Measurements from ENCODE around the gene RWDD4.

The RWDD4 gene

GRCh38 chr4:183609151-183609550, 49.8 kb downstream of the RWDD4 start:
- TF ChIP-seq CTCF (conservative IDR thresholded peaks at IDR 0.05; ENCODE audit: low read depth, low read length), result no peak
- H3K4me3 ChIP-seq (ENCODE audit: low read depth, low read length), result no peak overlapping the region

GRCh38 chr4:183607894-183608293, 51.1 kb downstream of the RWDD4 start:
- no peak overlapping the region for H3K4me3 ChIP-seq (ENCODE audit: low read depth, low read length)
- no peak for DNase-seq (ENCODE audit: low read depth)
- no peak for TF ChIP-seq CTCF (conservative IDR thresholded peaks at IDR 0.05; ENCODE audit: low read depth, low read length)

More at GRCh38 chr4:183609151-183609550, 49.8 kb downstream of the RWDD4 start:
- DNase-seq (ENCODE audit: low read depth), result no peak

GRCh38 chr4:183602557-183603027, 56.4 kb downstream of the RWDD4 start:
- DNase-seq (ENCODE audit: low read depth), result peak; percentile 61
- no peak overlapping the region for H3K4me3 ChIP-seq (ENCODE audit: low read depth, low read length)
- peak; percentile 65 for TF ChIP-seq CTCF (conservative IDR thresholded peaks at IDR 0.05; ENCODE audit: low read depth, low read length)

GRCh38 chr4:183601381-183601780, 57.6 kb downstream of the RWDD4 start:
- H3K4me3 ChIP-seq (ENCODE audit: low read depth, low read length), result no peak overlapping the region
- no peak for DNase-seq (ENCODE audit: low read depth)

GRCh38 chr4:183600189-183600685, 58.7 kb downstream of the RWDD4 start:
- peak; percentile 73 for TF ChIP-seq CTCF (conservative IDR thresholded peaks at IDR 0.05; ENCODE audit: low read depth, low read length)
- peak; percentile 53 for DNase-seq (ENCODE audit: low read depth)

More at GRCh38 chr4:183601381-183601780, 57.6 kb downstream of the RWDD4 start:
- no peak for TF ChIP-seq CTCF (conservative IDR thresholded peaks at IDR 0.05; ENCODE audit: low read depth, low read length)

GRCh38 chr4:183599690-183600089, 59.3 kb downstream of the RWDD4 start:
- H3K4me3 ChIP-seq (ENCODE audit: low read depth, low read length), result no peak overlapping the region
- DNase-seq (ENCODE audit: low read depth), result no peak
- no peak for TF ChIP-seq CTCF (conservative IDR thresholded peaks at IDR 0.05; ENCODE audit: low read depth, low read length)

More at GRCh38 chr4:183600189-183600685, 58.7 kb downstream of the RWDD4 start:
- no peak overlapping the region for H3K4me3 ChIP-seq (ENCODE audit: low read depth, low read length)

- no peak for TF ChIP-seq CTCF (conservative IDR thresholded peaks at IDR 0.05; ENCODE audit: low read depth, low read length)
- no peak for DNase-seq (ENCODE audit: low read depth)
- H3K4me3 ChIP-seq (ENCODE audit: low read depth, low read length), result no peak overlapping the region
These were observed 59.7 kb downstream of the RWDD4 start for GRCh38 chr4:183599284-183599683.
